ENCODE data around the gene UNC5A. TPM values are rescaled to one million over a fixed set of nuclear protein-coding genes. Genes with fewer than 3 reads are reported as not detected.

The UNC5A gene
- total and polyA plus RNA-seq, 10 of the 15 experiments (the other 5 are each of a cell fraction or from before 2014, with no cell fraction given) = not detected

- H3K9me3 ChIP-seq (replicated peaks; ENCODE audit: control insufficient read depth, insufficient read depth, low read length) = no peaks in the 10 kb centered on the region; the same call in 2 of the 3 replicates
- no peak for FAIRE-seq
- no peaks in the 10 kb centered on the region for H3K79me2 ChIP-seq (ENCODE audit: control insufficient read depth, insufficient read depth, low read length)
- no peak overlapping the region for H3K27ac ChIP-seq (ENCODE audit: control insufficient read depth, insufficient read depth)
- H3K4me1 ChIP-seq (ENCODE audit: control insufficient read depth, insufficient read depth, low read length) = no peaks in the 10 kb centered on the region
- H2AFZ ChIP-seq (ENCODE audit: control insufficient read depth, low read depth, low read length) = no peak overlapping the region
- H3K27me3 ChIP-seq (replicated peaks in 1 of 2; ENCODE audit: control insufficient read depth in 2 of 2, insufficient read depth in 2 of 2, low read length in 1 of 2) = no peaks in the 10 kb centered on the region
- ChIA-PET RAD21 (ENCODE audit: unreplicated experiment) (no interaction called here), SMC1A (ENCODE audit: uncharacterized antibody, unreplicated experiment) (no interaction called here), POLR2A (no interaction called here), CTCF (no interaction called here)
- in situ Hi-C loops (cut with MboI) = no loop called here
- 41% methylated on average over 16 of the region's 16 CpGs for WGBS (ENCODE audit: insufficient coverage, insufficient replicate concordance, low lambda C conversion rate, missing lambda C conversion rate)
- no peak for DNase-seq (ENCODE audit: low read depth, low spot score)
- no TSS peak for BruUV-seq (replicated peaks)
- no peaks in the 10 kb centered on the region for H4K20me1 ChIP-seq (ENCODE audit: control insufficient read depth, insufficient read depth)
- no peak overlapping the region for H3K4me2 ChIP-seq (ENCODE audit: control insufficient read depth, insufficient read depth)
- H3K9ac ChIP-seq (ENCODE audit: control insufficient read depth, insufficient read depth, low read length) = no peak overlapping the region
- intact Hi-C loops (cut with micrococcal nuclease; ENCODE audit: unreplicated experiment) = no loop called here
- no peaks in the 10 kb centered on the region for H3K36me3 ChIP-seq (ENCODE audit: control insufficient read depth in 2 of 2, insufficient read depth in 2 of 2, low read length in 1 of 2)
- TF ChIP-seq ETV6 (conservative IDR thresholded peaks at IDR 0.05 in 1 of 2, IDR thresholded peaks at IDR 0.05 in 1 of 2; ENCODE audit: borderline replicate concordance in 1 of 2, low read depth in 1 of 2) (no peak), FOXK2 (IDR thresholded peaks at IDR 0.05) (no peak), TAF1 (IDR thresholded peaks at IDR 0.05; ENCODE audit: borderline replicate concordance, low read depth, low read length) (no peak), MLLT1 (IDR thresholded peaks at IDR 0.05) (no peak), FOS (IDR thresholded peaks at IDR 0.05; ENCODE audit: borderline replicate concordance, extremely low read depth, insufficient read length) (no peak), ESRRA (IDR thresholded peaks at IDR 0.05; ENCODE audit: low read length) (no peak), CBFB (IDR thresholded peaks at IDR 0.05; ENCODE audit: low read depth) (no peak), HDAC6 (IDR thresholded peaks at IDR 0.05; ENCODE audit: unreplicated experiment) (no peak), NFIC (IDR thresholded peaks at IDR 0.05; ENCODE audit: low read depth, low read length) (no peak), E2F4 (IDR thresholded peaks at IDR 0.05; ENCODE audit: low read depth, low read length) (no peak), RUNX3 (IDR thresholded peaks at IDR 0.05; ENCODE audit: low read length) (no peak), NRF1 (conservative IDR thresholded peaks at IDR 0.05; ENCODE audit: low read depth, low read length) (no peak), HDGF (IDR thresholded peaks at IDR 0.05) (no peak), SRF (IDR thresholded peaks at IDR 0.05; ENCODE audit: low read depth in 2 of 2, low read length in 2 of 2) (no peak), HCFC1 (IDR thresholded peaks at IDR 0.05; ENCODE audit: low read length) (no peak), CHD1 (IDR thresholded peaks at IDR 0.05; ENCODE audit: low read depth, low read length) (no peak), TCF7 (IDR thresholded peaks at IDR 0.05; ENCODE audit: borderline replicate concordance) (no peak)
- no peak for ATAC-seq
- no peak overlapping the region for H3K4me3 ChIP-seq
Observed at GRCh38 chr5:176873541-176874172, 63.3 kb downstream of the UNC5A start.

Data from GM12878 (cell line).